Measurements from ENCODE around the gene TSPAN33.

TSPAN33 gene

GRCh38 chr7:129144834-129145668 is 544 bp downstream of the TSPAN33 start:
- no peaks in the 10 kb centered on the region for H3F3A ChIP-seq (ENCODE audit: insufficient read depth, low read length)
- peaks cover 53% of the 10 kb centered on the region for H3K4me1 ChIP-seq (ENCODE audit: insufficient read depth, low read length, severe bottlenecking)
- no peaks in the 10 kb centered on the region for H3K9me3 ChIP-seq (ENCODE audit: low read length)
- no peaks in the 10 kb centered on the region for H3K36me3 ChIP-seq (ENCODE audit: insufficient read depth, low read length)
- H3K27ac ChIP-seq (ENCODE audit: low read depth, low read length, poor library complexity, severe bottlenecking), result peak overlapping the region; percentile 62
- peak overlapping the region; percentile 72 for H3K4me3 ChIP-seq (ENCODE audit: low read depth, low read length, poor library complexity, severe bottlenecking)
- peak overlapping the region; percentile 82 for H3K4me2 ChIP-seq (ENCODE audit: low read length)
- H3K9me2 ChIP-seq (ENCODE audit: low read depth, low read length), result no peaks in the 10 kb centered on the region
- H3K79me2 ChIP-seq (ENCODE audit: insufficient read depth, low read length), result no peaks in the 10 kb centered on the region
- no peak overlapping the region for H2AFZ ChIP-seq (ENCODE audit: low read length)
- TF ChIP-seq CTCF (IDR thresholded peaks at IDR 0.05; ENCODE audit: low read length), result peak; percentile 95
- TF ChIP-seq EZH2 (IDR thresholded peaks at IDR 0.05; ENCODE audit: borderline replicate concordance, low read length), result no peak
- H3K27me3 ChIP-seq (ENCODE audit: insufficient read depth, low read length), result no peaks in the 10 kb centered on the region
- H3K9ac ChIP-seq (ENCODE audit: low read length), result peak overlapping the region; percentile 68
- no peaks in the 10 kb centered on the region for H4K20me1 ChIP-seq (ENCODE audit: insufficient read depth, low read length)

- Histone ChIP-seq H3K27ac (ENCODE audit: low read depth, low read length, poor library complexity, severe bottlenecking) (peak overlapping the region; percentile 62), H3K4me2 (ENCODE audit: low read length) (peak overlapping the region; percentile 82), H3K4me1 (ENCODE audit: insufficient read depth, low read length, severe bottlenecking) (peaks cover 49% of the 10 kb centered on the region), H3K9me2 (ENCODE audit: low read depth, low read length) (no peaks in the 10 kb centered on the region), H3K4me3 (ENCODE audit: low read depth, low read length, poor library complexity, severe bottlenecking) (peak overlapping the region; percentile 72), H3K79me2 (ENCODE audit: insufficient read depth, low read length) (no peaks in the 10 kb centered on the region), H3F3A (ENCODE audit: insufficient read depth, low read length) (no peaks in the 10 kb centered on the region), H3K36me3 (ENCODE audit: insufficient read depth, low read length) (no peaks in the 10 kb centered on the region), H3K27me3 (ENCODE audit: insufficient read depth, low read length) (no peaks in the 10 kb centered on the region), H3K9me3 (ENCODE audit: low read length) (no peaks in the 10 kb centered on the region), H3K9ac (ENCODE audit: low read length) (peak overlapping the region; percentile 68; the same call in 1 of the 2 replicates), H4K20me1 (ENCODE audit: insufficient read depth, low read length) (no peaks in the 10 kb centered on the region), H2AFZ (ENCODE audit: low read length) (no peak overlapping the region)
- TF ChIP-seq CTCF (IDR thresholded peaks at IDR 0.05; ENCODE audit: low read length), result no peak
- no peak for TF ChIP-seq EZH2 (IDR thresholded peaks at IDR 0.05; ENCODE audit: borderline replicate concordance, low read length)
These were observed 1.9 kb downstream of the TSPAN33 start for GRCh38 chr7:129146237-129146979.

DNA sequence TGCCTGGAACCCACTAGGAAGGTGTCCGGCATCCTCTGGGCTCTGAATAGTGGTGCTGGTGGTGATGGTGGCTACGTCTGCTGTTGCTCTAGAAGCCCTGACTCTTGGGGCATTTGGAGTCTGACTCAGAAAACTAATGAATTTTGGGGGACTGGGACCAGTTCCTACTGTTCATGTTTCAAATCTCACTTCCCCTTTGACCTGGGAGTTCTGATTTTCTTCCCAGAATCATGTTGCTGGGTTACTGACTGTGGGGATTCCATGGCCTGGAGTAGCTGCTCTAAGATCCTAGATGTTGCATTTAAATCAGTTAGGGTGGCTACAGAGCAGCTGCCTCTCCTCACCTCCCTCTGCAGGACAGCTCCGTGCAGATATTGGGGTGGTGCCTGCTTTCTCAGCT is 3.2 kb downstream of the TSPAN33 start:
- H3K9me3 ChIP-seq (ENCODE audit: low read length), result no peaks in the 10 kb centered on the region
- peaks cover 49% of the 10 kb centered on the region for H3K4me1 ChIP-seq (ENCODE audit: insufficient read depth, low read length, severe bottlenecking)
- no peaks in the 10 kb centered on the region for H3K9me2 ChIP-seq (ENCODE audit: low read depth, low read length)
- no peaks in the 10 kb centered on the region for H3K36me3 ChIP-seq (ENCODE audit: insufficient read depth, low read length)
- no peak overlapping the region for H3K27ac ChIP-seq (ENCODE audit: low read depth, low read length, poor library complexity, severe bottlenecking)
- H3K27me3 ChIP-seq (ENCODE audit: insufficient read depth, low read length), result no peaks in the 10 kb centered on the region
- no peak overlapping the region for H2AFZ ChIP-seq (ENCODE audit: low read length)
- H3K4me3 ChIP-seq (ENCODE audit: low read depth, low read length, poor library complexity, severe bottlenecking), result no peak overlapping the region
- H4K20me1 ChIP-seq (ENCODE audit: insufficient read depth, low read length), result no peaks in the 10 kb centered on the region
- no peak for TF ChIP-seq EZH2 (IDR thresholded peaks at IDR 0.05; ENCODE audit: borderline replicate concordance, low read length)
- no peak overlapping the region for H3K4me2 ChIP-seq (ENCODE audit: low read length)
- no peaks in the 10 kb centered on the region for H3K79me2 ChIP-seq (ENCODE audit: insufficient read depth, low read length)
- H3F3A ChIP-seq (ENCODE audit: insufficient read depth, low read length), result no peaks in the 10 kb centered on the region
- H3K9ac ChIP-seq (ENCODE audit: low read length), result no peak overlapping the region
